Stimulated activated memory B cell treated with anti-CD40 and anti-IgM and Interleukin-4, amounts not matched to agents 10 μg/mL and 1 μg/mL and 100 μg/mL, for 72 hours (primary cell): Measurements from ENCODE around the gene CENPB.

ENCODE experiments used
- ATAC-seq: fragments of 150-1000 bp; cut with Tn5 transposase; 2 replicates; pipeline ENCODE4 v1.10.0; 2021
- H3K27ac Mint-ChIP-seq: one replicate; pipeline ENCODE4 v1.8.0; 2022; ENCODE audit warnings: mild to moderate bottlenecking, mixed read lengths
- H3K27me3 Mint-ChIP-seq: one replicate; pipeline ENCODE4 v1.8.0; 2022; ENCODE audit warnings: mixed read lengths
- H3K36me3 Mint-ChIP-seq: one replicate; pipeline ENCODE4 v1.8.0; 2022; ENCODE audit warnings: mixed read lengths
- H3K4me1 Mint-ChIP-seq: one replicate; pipeline ENCODE4 v1.8.0; 2022; ENCODE audit warnings: mixed read lengths
- H3K4me3 Mint-ChIP-seq: one replicate; pipeline ENCODE4 v1.8.0; 2022; ENCODE audit warnings: mild to moderate bottlenecking, moderate library complexity, mixed read lengths
- H3K9me3 Mint-ChIP-seq: one replicate; pipeline ENCODE4 v1.8.0; 2022; ENCODE audit warnings: mixed read lengths

The CENPB gene

GRCh38 chr20:3741836-3742458 lies 44.6 kb downstream of the CENPB start:
- Mint-ChIP-seq H3K36me3 (no peaks in the 10 kb centered on the region), H3K27me3 (peaks cover 41% of the 10 kb centered on the region), H3K4me1 (peaks cover 13% of the 10 kb centered on the region), H3K4me3 (no peak overlapping the region), H3K9me3 (no peaks in the 10 kb centered on the region), H3K27ac (no peak overlapping the region)
- no peak for ATAC-seq

- H3K27ac Mint-ChIP-seq = no peak overlapping the region
- H3K9me3 Mint-ChIP-seq = no peaks in the 10 kb centered on the region
- no peak for ATAC-seq
- H3K36me3 Mint-ChIP-seq = no peaks in the 10 kb centered on the region
- H3K4me3 Mint-ChIP-seq = no peak overlapping the region
- peaks cover 29% of the 10 kb centered on the region for H3K27me3 Mint-ChIP-seq
- H3K4me1 Mint-ChIP-seq = peaks cover 12% of the 10 kb centered on the region
These were observed 45.8 kb downstream of the CENPB start for GRCh38 chr20:3740615-3741301.

- Mint-ChIP-seq H3K27me3 (peaks cover 21% of the 10 kb centered on the region), H3K4me1 (peaks cover 4% of the 10 kb centered on the region), H3K27ac (no peak overlapping the region), H3K4me3 (no peak overlapping the region), H3K36me3 (no peaks in the 10 kb centered on the region), H3K9me3 (no peaks in the 10 kb centered on the region)
- ATAC-seq = no peak
These were observed 46.6 kb downstream of the CENPB start for GRCh38 chr20:3739926-3740451.

- H3K4me1 Mint-ChIP-seq = no peaks in the 10 kb centered on the region
- no peaks in the 10 kb centered on the region for H3K36me3 Mint-ChIP-seq
- no peak overlapping the region for H3K4me3 Mint-ChIP-seq
- peaks cover 14% of the 10 kb centered on the region for H3K27me3 Mint-ChIP-seq
- no peaks in the 10 kb centered on the region for H3K9me3 Mint-ChIP-seq
- ATAC-seq = no peak
- no peak overlapping the region for H3K27ac Mint-ChIP-seq
These were observed 47.2 kb downstream of the CENPB start for GRCh38 chr20:3739054-3739925.

- Mint-ChIP-seq H3K27me3 (peaks cover 17% of the 10 kb centered on the region), H3K4me3 (no peak overlapping the region), H3K36me3 (no peaks in the 10 kb centered on the region), H3K27ac (no peak overlapping the region), H3K4me1 (no peaks in the 10 kb centered on the region), H3K9me3 (no peaks in the 10 kb centered on the region)
- no peak for ATAC-seq
These were observed 48.2 kb downstream of the CENPB start for GRCh38 chr20:3738111-3739053.

GRCh38 chr20:3735768-3736167 lies 50.8 kb downstream of the CENPB start:
- ATAC-seq = no peak
- H3K4me1 Mint-ChIP-seq = no peaks in the 10 kb centered on the region
- no peaks in the 10 kb centered on the region for H3K36me3 Mint-ChIP-seq
- H3K9me3 Mint-ChIP-seq = no peaks in the 10 kb centered on the region
- H3K27me3 Mint-ChIP-seq = peaks cover 32% of the 10 kb centered on the region
- H3K4me3 Mint-ChIP-seq = no peak overlapping the region
- H3K27ac Mint-ChIP-seq = no peak overlapping the region

GRCh38 chr20:3734111-3734843 lies 52.3 kb downstream of the CENPB start:
- peaks cover 42% of the 10 kb centered on the region for H3K27me3 Mint-ChIP-seq

More at GRCh38 chr20:3734111-3734843, 52.3 kb downstream of the CENPB start:
- Mint-ChIP-seq H3K27ac (no peak overlapping the region), H3K9me3 (no peaks in the 10 kb centered on the region), H3K36me3 (no peaks in the 10 kb centered on the region), H3K4me3 (no peak overlapping the region), H3K4me1 (no peaks in the 10 kb centered on the region)
- ATAC-seq = no peak
